Fibroblast of lung (primary cell): ENCODE measurements around the gene STXBP5L.

Experiments used
- CTCF ChIP-seq, 2 donors: IDR thresholded peaks in 1 of 2; conservative IDR thresholded peaks in 1 of 2; 1 replicate in 1 of 2; 2 replicates in 1 of 2; pipeline ENCODE4 v1.5.1; 2011 to 2012; ENCODE audit warnings: low read length in 2 of 2, control low read depth in 1 of 2, inconsistent platforms in 1 of 2, low read depth in 1 of 2, mild to moderate bottlenecking in 1 of 2
- EZH2 ChIP-seq: IDR thresholded peaks from 2 replicates; pipeline ENCODE4 v1.5.1; 2012; ENCODE audit warnings: low read length, control low read depth, mild to moderate bottlenecking; ENCODE audit errors: missing control alignments

GRCh38 chr3:121418182-121418581, 510.2 kb downstream of the STXBP5L start:
- no peak for TF ChIP-seq CTCF (conservative IDR thresholded peaks at IDR 0.05 in 1 of 2, IDR thresholded peaks at IDR 0.05 in 1 of 2; ENCODE audit: low read depth in 1 of 2, low read length in 2 of 2)
- TF ChIP-seq EZH2 = no peak
